Spleen (tissue), 7 donors: ENCODE results near the gene IL1F10.

Experiments used
- CTCF ChIP-seq, 11 experiments: fragments of 200-600 bp in 7 of 11; fragments of 450-650 bp in 4 of 11; sonication (generic) in 4 of 11; IDR thresholded peaks in 8 of 11; conservative IDR thresholded peaks in 3 of 11; 1 replicate in 7 of 11; 2 replicates in 4 of 11; pipeline versions ENCODE4 v1.4.0 to v1.8.0; 2016 to 2021; ENCODE audit warnings: antibody characterized with exemption in 11 of 11, inconsistent platforms in 4 of 11, mild to moderate bottlenecking in 1 of 11
- POLR2A ChIP-seq, 3 donors: fragments of 450-650 bp; IDR thresholded peaks; one replicate each; pipeline ENCODE4 v1.5.1; 2017; ENCODE audit warnings: antibody characterized with exemption in 3 of 3, mild to moderate bottlenecking in 1 of 3
- donor health status: DM: no; HTN: no; CAD: no; lungs with moderate emphysema.
- donor health status: DM: no; HTN: no; CAD: no.
- donor health status: DM: no; HTN: no; CAD: no.

DNA sequence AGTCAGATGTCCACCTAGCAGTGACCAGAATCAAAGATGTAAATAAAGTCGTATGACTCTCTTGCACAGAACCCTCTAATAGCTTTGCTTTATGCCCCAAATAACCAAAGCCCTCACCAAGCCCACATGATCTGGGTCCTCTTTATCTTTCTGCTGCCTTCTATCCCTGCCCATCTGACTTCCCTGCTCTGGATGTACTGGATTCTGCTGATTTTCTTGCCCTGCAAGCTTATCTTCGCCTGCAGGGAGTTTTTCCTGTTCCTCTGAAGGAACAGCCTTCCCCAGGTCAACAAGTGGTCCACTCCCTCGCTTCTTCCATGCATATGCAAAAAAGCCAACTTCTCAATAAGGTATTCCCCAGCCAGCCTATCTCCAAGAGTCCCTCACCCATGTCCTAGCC lies 33.8 kb upstream of the IL1F10 start:
- no peak for TF ChIP-seq CTCF (IDR thresholded peaks at IDR 0.05 in 8 of 11, conservative IDR thresholded peaks at IDR 0.05 in 3 of 11)
- no peak for TF ChIP-seq POLR2A (IDR thresholded peaks at IDR 0.05)
